Activated CD8-positive, alpha-beta T cell treated with anti-CD3 and anti-CD28 coated beads for 36 hours (primary cell): ENCODE measurements around the gene SPATA13. TPM values are rescaled to one million over a fixed set of nuclear protein-coding genes. Genes with fewer than 3 reads are reported as not detected.

Experiments used
- ATAC-seq: fragments of 200-7000 bp; cut with Tn5 transposase; one replicate; pipeline ENCODE4 v1.10.0; 2021; ENCODE audit warnings: mild to moderate bottlenecking, moderate library complexity
- CTCF ChIA-PET: fragments of 350-600 bp; sonication (Branson Sonifier 250); formaldehyde crosslinking; loops from one replicate; lab custom pipeline; 2021; ENCODE audit warnings: antibody characterized with exemption; lab: Charles Lee
- POLR2A ChIA-PET: fragments of 350-600 bp; sonication (Branson Sonifier 250); formaldehyde crosslinking; loops from one replicate; lab custom pipeline; 2021; ENCODE audit warnings: antibody characterized with exemption; lab: Charles Lee
- DNase-seq: peaks from one replicate; pipeline ENCODE4 v3.0.0-alpha.2; 2020
- H3K27ac Mint-ChIP-seq: one replicate; pipeline ENCODE4 v1.8.0; 2021; ENCODE audit warnings: mild to moderate bottlenecking, mixed read lengths
- H3K27me3 Mint-ChIP-seq: one replicate; pipeline ENCODE4 v1.8.0; 2021; ENCODE audit warnings: mixed read lengths
- H3K36me3 Mint-ChIP-seq: one replicate; pipeline ENCODE4 v1.8.0; 2021; ENCODE audit warnings: low read depth, mixed read lengths
- H3K4me1 Mint-ChIP-seq: one replicate; pipeline ENCODE4 v1.8.0; 2021; ENCODE audit warnings: low read depth, mixed read lengths
- H3K4me3 Mint-ChIP-seq: one replicate; pipeline ENCODE4 v1.8.0; 2021; ENCODE audit warnings: mild to moderate bottlenecking, moderate library complexity, mixed read lengths
- H3K9me3 Mint-ChIP-seq: one replicate; pipeline ENCODE4 v1.8.0; 2021; ENCODE audit warnings: mixed read lengths
- intact Hi-C: fragments of 100-400 bp; cut with micrococcal nuclease; formaldehyde crosslinking; loops from one replicate; pipeline ENCODE4 v1.10.0; 2022
- total RNA-seq, 2 experiments: library from RNA; stranded (reverse); gene quantifications; one replicate each; pipeline ENCODE4 v1.2.3, GENCODE V29; 2021
- TF ChIP-seq, protein P1 (sequence below): fragments of 200-600 bp; IDR thresholded peaks from one replicate; pipeline ENCODE4 v1.8.0; 2022; ENCODE audit warnings: antibody characterized with exemption, mild to moderate bottlenecking

SPATA13 gene
- total RNA-seq, 2 experiments from 2014 or later = 47.0 to 47.4 TPM

DNA sequence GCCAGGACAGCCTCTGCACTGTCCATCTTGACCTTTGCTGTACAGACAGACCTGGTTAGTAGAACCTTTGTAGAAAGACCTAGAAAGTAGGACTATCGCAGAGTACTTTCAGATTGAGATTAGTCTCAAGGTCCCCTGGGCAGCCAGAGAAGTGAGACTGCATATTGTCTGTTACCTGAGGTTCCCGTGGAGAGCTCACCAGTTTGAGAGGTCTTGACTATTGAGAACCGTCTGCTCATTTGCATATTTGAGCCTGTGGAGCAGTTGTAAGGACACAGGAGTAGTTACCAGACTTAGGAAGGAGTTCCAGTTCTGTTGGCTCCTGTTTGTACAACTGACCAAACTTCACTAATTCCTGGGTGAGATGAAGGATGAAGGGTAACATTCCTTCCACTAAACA, 66.2 kb downstream of the SPATA13 start:
- Mint-ChIP-seq H3K36me3 (no peaks in the 10 kb centered on the region), H3K27ac (no peak overlapping the region), H3K4me1 (peaks cover 48% of the 10 kb centered on the region), H3K4me3 (no peak overlapping the region), H3K9me3 (no peaks in the 10 kb centered on the region), H3K27me3 (no peaks in the 10 kb centered on the region)
- ATAC-seq (no peak), DNase-seq (no peak)
- ChIA-PET CTCF (interaction anchor here (1.4 to 5.7 kb wide), 2 partner anchors 174 to 207 kb away, joined by 7 to 57 read pairs; no protein-coding TSS in a partner anchor), POLR2A (interaction anchor here (0.7 kb wide), 1 partner anchor 364 kb away, joined by 3 read pairs; no protein-coding TSS in a partner anchor)
- intact Hi-C loops = loop anchor here (10.0 kb wide), 1 partner anchor 302 kb away; no protein-coding TSS in a partner anchor
- TF ChIP-seq, protein P1, sequence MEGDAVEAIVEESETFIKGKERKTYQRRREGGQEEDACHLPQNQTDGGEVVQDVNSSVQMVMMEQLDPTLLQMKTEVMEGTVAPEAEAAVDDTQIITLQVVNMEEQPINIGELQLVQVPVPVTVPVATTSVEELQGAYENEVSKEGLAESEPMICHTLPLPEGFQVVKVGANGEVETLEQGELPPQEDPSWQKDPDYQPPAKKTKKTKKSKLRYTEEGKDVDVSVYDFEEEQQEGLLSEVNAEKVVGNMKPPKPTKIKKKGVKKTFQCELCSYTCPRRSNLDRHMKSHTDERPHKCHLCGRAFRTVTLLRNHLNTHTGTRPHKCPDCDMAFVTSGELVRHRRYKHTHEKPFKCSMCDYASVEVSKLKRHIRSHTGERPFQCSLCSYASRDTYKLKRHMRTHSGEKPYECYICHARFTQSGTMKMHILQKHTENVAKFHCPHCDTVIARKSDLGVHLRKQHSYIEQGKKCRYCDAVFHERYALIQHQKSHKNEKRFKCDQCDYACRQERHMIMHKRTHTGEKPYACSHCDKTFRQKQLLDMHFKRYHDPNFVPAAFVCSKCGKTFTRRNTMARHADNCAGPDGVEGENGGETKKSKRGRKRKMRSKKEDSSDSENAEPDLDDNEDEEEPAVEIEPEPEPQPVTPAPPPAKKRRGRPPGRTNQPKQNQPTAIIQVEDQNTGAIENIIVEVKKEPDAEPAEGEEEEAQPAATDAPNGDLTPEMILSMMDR = no peak

DNA sequence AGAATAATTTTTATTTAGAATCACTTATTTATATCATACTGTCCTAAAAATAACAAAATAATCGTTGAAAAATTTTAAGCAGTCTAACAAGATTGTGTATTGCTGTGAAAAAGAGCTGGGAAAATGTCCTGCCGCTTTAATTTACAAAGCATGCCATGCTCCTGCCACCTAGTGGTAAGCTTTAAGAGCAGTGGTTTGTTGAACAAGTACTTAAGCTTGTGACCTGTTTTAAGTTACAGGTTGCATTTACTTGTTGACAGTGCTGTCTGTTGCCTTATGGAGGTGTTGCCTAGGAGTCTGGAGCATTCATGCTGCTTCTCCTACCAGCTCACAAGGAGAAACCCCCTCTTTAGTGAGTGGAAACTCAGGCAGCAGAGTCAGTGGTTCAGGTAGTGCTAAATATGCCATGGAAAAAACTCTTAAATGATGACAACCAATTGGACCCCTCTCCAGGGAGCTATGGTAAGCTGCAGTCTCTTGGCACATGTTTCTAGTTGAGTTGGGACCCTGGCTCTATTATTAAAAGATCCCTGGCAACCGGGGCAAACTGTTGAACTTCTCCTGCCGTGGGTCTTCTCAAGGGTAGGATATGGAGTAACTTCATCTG, 68.4 kb downstream of the SPATA13 start:
- H3K4me3 Mint-ChIP-seq = no peak overlapping the region
- no peaks in the 10 kb centered on the region for H3K9me3 Mint-ChIP-seq
- peaks cover 63% of the 10 kb centered on the region for H3K4me1 Mint-ChIP-seq
- CTCF ChIA-PET = interaction anchor here (0.6 to 5.7 kb wide), 67 partner anchors 9 to 341 kb away, joined by 3 to 58 read pairs (median 5); partner anchors contain the start of gene SPATA13
- POLR2A ChIA-PET = interaction anchor here (0.6 kb wide), 1 partner anchor 39 kb away, joined by 3 read pairs; no protein-coding TSS in a partner anchor
- H3K27ac Mint-ChIP-seq = no peak overlapping the region
- intact Hi-C loops = loop anchor here (2.0 to 10.0 kb wide), 2 partner anchors 176 to 304 kb away; no protein-coding TSS in a partner anchor
- TF ChIP-seq, protein P1 = peak; percentile 84
- ATAC-seq = peak; percentile 56
- H3K36me3 Mint-ChIP-seq = no peaks in the 10 kb centered on the region
- peak; percentile 58 for DNase-seq
- H3K27me3 Mint-ChIP-seq = no peaks in the 10 kb centered on the region

DNA sequence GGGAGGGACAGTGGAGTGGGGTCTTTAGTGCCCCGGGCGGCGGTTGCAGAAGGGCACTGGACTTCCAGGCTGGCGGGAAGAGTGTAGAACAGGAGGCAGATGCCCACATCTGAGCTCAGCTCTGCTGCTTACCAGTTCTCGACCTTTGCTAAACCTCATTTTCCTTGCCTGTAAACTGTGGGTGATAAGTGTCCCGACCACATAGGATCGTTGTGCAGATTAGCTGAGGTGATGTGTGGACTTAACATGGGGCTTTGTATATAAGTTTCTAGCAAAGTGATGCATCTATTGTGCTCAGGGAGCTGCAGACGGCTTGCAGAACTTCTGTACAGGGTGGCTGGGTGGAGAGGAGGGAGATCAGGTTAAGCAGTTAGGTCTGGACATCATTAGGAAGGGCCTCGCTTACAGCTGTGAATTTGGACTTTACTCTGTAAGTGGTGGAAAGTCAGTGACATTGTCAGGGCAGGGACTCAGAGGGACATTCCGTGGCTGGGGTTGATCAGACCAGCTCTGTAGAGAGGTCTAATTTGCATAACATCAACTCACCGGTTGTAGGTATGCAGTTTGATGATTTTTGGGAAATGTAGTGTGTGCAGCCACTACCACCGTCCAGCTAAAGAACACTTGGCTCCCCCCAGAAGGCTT, 70.0 kb downstream of the SPATA13 start:
- DNase-seq = no peak
- no peaks in the 10 kb centered on the region for H3K9me3 Mint-ChIP-seq
- no peaks in the 10 kb centered on the region for H3K36me3 Mint-ChIP-seq
- CTCF ChIA-PET = interaction anchor here (1.0 to 4.2 kb wide), 8 partner anchors 12 to 309 kb away, joined by 3 to 58 read pairs (median 6); no protein-coding TSS in a partner anchor
- H3K4me3 Mint-ChIP-seq = no peak overlapping the region
- TF ChIP-seq, protein P1 = no peak
- H3K27me3 Mint-ChIP-seq = no peaks in the 10 kb centered on the region
- intact Hi-C loops = no loop called here
- H3K27ac Mint-ChIP-seq = peak overlapping the region; percentile 37
- peaks cover 53% of the 10 kb centered on the region for H3K4me1 Mint-ChIP-seq
- POLR2A ChIA-PET = interaction anchor here (0.6 to 1.0 kb wide), 3 partner anchors 21 to 293 kb away, joined by 3 to 4 read pairs (median 3); no protein-coding TSS in a partner anchor
- peak; percentile 40 for ATAC-seq

DNA sequence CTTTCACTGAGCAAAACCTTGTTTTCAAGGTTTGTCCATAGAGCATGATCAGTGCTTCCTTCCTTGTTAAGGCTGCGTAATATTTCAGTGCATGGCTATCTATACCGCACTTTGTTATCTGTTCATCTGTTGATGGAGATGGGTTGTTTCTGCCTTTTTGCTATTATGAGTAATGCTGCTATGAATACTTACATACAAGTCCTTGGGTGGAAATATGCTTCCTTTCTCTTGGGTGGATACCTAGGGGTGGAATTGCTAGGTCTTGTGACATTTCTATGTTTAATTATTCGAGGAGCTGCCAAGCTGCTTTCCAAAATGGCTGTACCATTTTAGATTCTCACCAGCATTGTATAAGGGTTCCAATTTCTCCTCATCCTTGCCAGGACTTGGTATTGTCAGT, 70.9 kb downstream of the SPATA13 start:
- Mint-ChIP-seq H3K4me1 (peaks cover 51% of the 10 kb centered on the region), H3K27ac (no peak overlapping the region), H3K27me3 (no peaks in the 10 kb centered on the region), H3K36me3 (no peaks in the 10 kb centered on the region), H3K9me3 (no peaks in the 10 kb centered on the region), H3K4me3 (no peak overlapping the region)
- ATAC-seq (no peak), DNase-seq (no peak)
- ChIA-PET CTCF (interaction anchor here (1.2 to 4.2 kb wide), 8 partner anchors 13 to 310 kb away, joined by 3 to 58 read pairs (median 6); no protein-coding TSS in a partner anchor), POLR2A (interaction anchor here (0.6 to 1.5 kb wide), 3 partner anchors 20 to 177 kb away, joined by 4 to 6 read pairs (median 4); no protein-coding TSS in a partner anchor)
- intact Hi-C loops = no loop called here
- TF ChIP-seq, protein P1 = no peak
